Measurements from ENCODE around the gene SMCP. TPM values are rescaled to one million over a fixed set of nuclear protein-coding genes. Genes with fewer than 3 reads are reported as not detected.

SMCP gene
- total RNA-seq, 1 donor from 2014 or later, result not detected

Other genes with a start within 250 kb of the SMCP start
- gene LCE2D, start 214.9 kb upstream of the SMCP start, total RNA-seq, result not detected
- gene LCE2C, start 203.0 kb upstream of the SMCP start, total RNA-seq, result not detected
- not detected for gene LCE2B, start 192.2 kb upstream of the SMCP start, total RNA-seq
- not detected for gene LCE2A, start 180.0 kb upstream of the SMCP start, total RNA-seq
- gene LCE4A, start 170.2 kb upstream of the SMCP start, total RNA-seq, result not detected
- not detected for gene KPRP, start 120.3 kb upstream of the SMCP start, total RNA-seq
- gene LCE1F, start 103.2 kb upstream of the SMCP start, total RNA-seq, result not detected
- gene LCE1E, start 92.1 kb upstream of the SMCP start, total RNA-seq, result not detected
- gene LCE1D, start 81.6 kb upstream of the SMCP start, total RNA-seq, result not detected
- not detected for gene LCE1C, start 71.7 kb upstream of the SMCP start, total RNA-seq
- gene LCE1B, start 66.4 kb upstream of the SMCP start, total RNA-seq, result not detected
- not detected for gene LCE1A, start 50.8 kb upstream of the SMCP start, total RNA-seq
- not detected for gene LCE6A, start 35.5 kb upstream of the SMCP start, total RNA-seq
- gene LCE7A, start 18.3 kb upstream of the SMCP start, total RNA-seq, result not detected
- gene IVL, start 30.2 kb downstream of the SMCP start, total RNA-seq, result not detected
- gene SPRR5, start 68.9 kb downstream of the SMCP start, total RNA-seq, result not detected
- not detected for gene SPRR4, start 92.3 kb downstream of the SMCP start, total RNA-seq
- not detected for gene SPRR1A, start 105.8 kb downstream of the SMCP start, total RNA-seq
- 1.6 TPM for gene SPRR3, start 123.4 kb downstream of the SMCP start, total RNA-seq
- not detected for gene SPRR1B, start 152.9 kb downstream of the SMCP start, total RNA-seq
- not detected for gene SPRR2D, start 162.8 kb downstream of the SMCP start, total RNA-seq
- gene SPRR2A, start 179.2 kb downstream of the SMCP start, total RNA-seq, result not detected
- not detected for gene SPRR2B, start 193.3 kb downstream of the SMCP start, total RNA-seq
- gene SPRR2E, start 216.2 kb downstream of the SMCP start, total RNA-seq, result not detected
- not detected for gene SPRR2F, start 235.2 kb downstream of the SMCP start, total RNA-seq

All from occipital lobe (tissue), 1 donor.